PFSK-1 (cell line): ENCODE data around the gene SCAP.

Experiments
- FOXP2 ChIP-seq: optimal IDR thresholded peaks from 2 replicates; pipeline ENCODE3; 2011; ENCODE audit warnings: borderline replicate concordance, control low read depth, inconsistent platforms; ENCODE audit not compliant: insufficient read depth; ENCODE audit errors: extremely low read length, extremely low read depth
- POLR2AphosphoS5 ChIP-seq: IDR thresholded peaks from 2 replicates; pipeline ENCODE4 v1.6.1; 2012; ENCODE audit warnings: low read depth, mild to moderate bottlenecking, control low read depth, low read length, moderate library complexity
- REST ChIP-seq, 2 experiments: IDR thresholded peaks; 2 replicates each; pipeline versions ENCODE4 v1.6.1 to v1.8.0; 2011 to 2012; ENCODE audit warnings: low read depth in 2 of 2, low read length in 2 of 2, control low read depth in 1 of 2, inconsistent platforms in 1 of 2, mild to moderate bottlenecking in 1 of 2, moderate library complexity in 1 of 2; ENCODE audit not compliant: insufficient read depth in 1 of 2
- SIN3A ChIP-seq: IDR thresholded peaks from 2 replicates; pipeline ENCODE4 v1.6.1; 2012; ENCODE audit warnings: mild to moderate bottlenecking, low read length, moderate library complexity, borderline replicate concordance; ENCODE audit not compliant: insufficient read depth
- TAF1 ChIP-seq: IDR thresholded peaks from 2 replicates; pipeline ENCODE4 v1.6.1; 2012; ENCODE audit warnings: low read length, control low read depth, borderline replicate concordance; ENCODE audit not compliant: insufficient read depth

SCAP gene

GRCh38 chr3:47444103-47444502, 31.6 kb downstream of the SCAP start:
- no peak for TF ChIP-seq REST (IDR thresholded peaks at IDR 0.05; ENCODE audit: insufficient read depth in 1 of 2, low read depth in 2 of 2, low read length in 2 of 2)
- no peak for TF ChIP-seq TAF1
- no peak for TF ChIP-seq FOXP2
- TF ChIP-seq POLR2AphosphoS5: no peak
- no peak for TF ChIP-seq SIN3A

DNA sequence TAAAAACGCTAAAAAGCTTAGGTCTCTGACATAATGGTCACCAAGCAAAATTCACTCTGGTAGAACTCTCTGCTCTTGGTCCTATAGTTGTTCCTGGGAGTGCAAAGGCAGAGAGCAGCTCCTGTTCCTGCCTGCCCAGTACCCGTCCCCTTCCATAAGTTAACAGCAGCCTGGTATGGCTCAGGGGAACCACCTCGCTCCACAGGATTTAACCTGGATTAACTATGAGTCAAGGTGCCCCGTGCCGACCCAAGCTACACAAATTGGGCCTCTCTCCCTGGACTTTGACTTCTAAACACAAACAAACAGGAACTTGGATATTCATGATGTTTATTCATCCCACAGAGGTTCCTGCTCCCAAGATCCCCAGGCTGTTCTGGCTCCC, 32.1 kb downstream of the SCAP start:
- no peak for TF ChIP-seq TAF1
- TF ChIP-seq FOXP2: no peak
- TF ChIP-seq POLR2AphosphoS5: no peak
- TF ChIP-seq REST (IDR thresholded peaks at IDR 0.05; ENCODE audit: insufficient read depth in 1 of 2, low read depth in 2 of 2, low read length in 2 of 2): no peak
- TF ChIP-seq SIN3A: no peak

DNA sequence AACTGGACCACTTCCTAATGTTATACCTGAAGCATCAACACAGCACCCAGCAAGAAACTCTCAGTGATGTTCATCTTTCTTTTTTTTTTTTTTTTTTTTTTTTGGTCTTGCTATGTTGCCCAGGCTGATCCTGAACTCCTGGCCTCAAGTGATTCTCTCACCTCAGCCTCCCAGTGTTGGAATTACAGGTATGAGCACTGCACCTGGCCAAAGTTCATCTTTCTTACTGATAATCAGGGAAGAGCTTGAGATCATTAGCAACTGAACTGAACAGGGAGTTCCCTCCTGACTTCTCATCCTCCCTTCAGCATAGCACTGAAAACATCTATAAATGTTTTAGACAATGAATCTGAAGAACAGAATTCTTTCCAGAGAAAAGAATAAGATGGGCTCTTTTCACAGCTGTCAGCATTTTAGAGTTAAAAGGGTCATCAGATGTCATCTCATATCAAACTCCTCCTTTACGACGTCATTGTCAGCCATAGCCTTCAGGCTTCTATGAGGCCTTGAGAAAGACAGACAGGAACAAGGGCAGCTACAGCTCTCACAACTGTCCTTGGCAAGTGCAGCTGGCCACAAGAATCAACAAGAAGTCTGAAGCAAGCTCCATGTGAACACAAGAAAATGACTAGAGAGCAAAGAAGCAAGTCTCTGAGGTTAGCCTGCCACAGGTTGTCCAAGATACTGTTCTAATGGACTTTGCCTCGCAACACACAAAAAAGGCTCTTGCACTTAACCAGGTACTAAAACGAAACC, 33.8 kb downstream of the SCAP start:
- TF ChIP-seq TAF1 (no peak), POLR2AphosphoS5 (no peak), FOXP2 (no peak), REST (IDR thresholded peaks at IDR 0.05; ENCODE audit: insufficient read depth in 1 of 2, low read depth in 2 of 2, low read length in 2 of 2) (no peak), SIN3A (no peak)

- no peak for TF ChIP-seq SIN3A
- TF ChIP-seq REST (IDR thresholded peaks at IDR 0.05; ENCODE audit: insufficient read depth in 1 of 2, low read depth in 2 of 2, low read length in 2 of 2): no peak
- TF ChIP-seq POLR2AphosphoS5: no peak
- TF ChIP-seq FOXP2: no peak
- TF ChIP-seq TAF1: no peak
These were observed 35.6 kb downstream of the SCAP start for GRCh38 chr3:47440131-47440530.
